Endothelial cell of umbilical vein (primary cell): ENCODE results near the gene SHISA9. TPM values are rescaled to one million over a fixed set of nuclear protein-coding genes. Genes with fewer than 3 reads are reported as not detected.

Experiments
- BruUV-seq: library from RNA; stranded (reverse); fragments of 400-500 nt; replicated peaks from 2 replicates; lab custom pipeline; 2021; lab: Mats Ljungman, UMichigan
- CTCF ChIA-PET: fragments of 300-600, 350-600 bp; sonication (Branson Sonifier 250); formaldehyde crosslinking; loops from one replicate; lab custom pipeline; 2021; ENCODE audit warnings: antibody characterized with exemption, inconsistent platforms; lab: Charles Lee
- POLR2A ChIA-PET: fragments of 300-600, 350-600 bp; sonication (Branson Sonifier 250); formaldehyde crosslinking; loops from one replicate; lab custom pipeline; 2021; ENCODE audit warnings: antibody characterized with exemption, inconsistent platforms; lab: Charles Lee
- DNase-seq: peaks from one replicate; pipeline ENCODE4 v3.0.0-alpha.2; 2011; ENCODE audit warnings: low read depth, low spot score
- FAIRE-seq: peaks from 2 replicates; lab custom pipeline; 2011; peaks lifted over from hg19 to GRCh38; lab: Jason Lieb, UNC
- H2AFZ ChIP-seq: 2 replicates; pipeline ENCODE4 v1.6.0; 2012; ENCODE audit warnings: low read depth, low read length, control low read depth, inconsistent platforms
- H3K27ac ChIP-seq: 2 replicates; pipeline ENCODE4 v1.5.1; 2011; ENCODE audit warnings: low read depth, mild to moderate bottlenecking, control low read depth, low read length, moderate library complexity; ENCODE audit not compliant: insufficient read depth
- H3K27me3 ChIP-seq, 2 experiments: 2 replicates each; pipeline versions ENCODE4 v1.6.0 to v1.6.1; 2011; ENCODE audit warnings: low read length in 2 of 2, mixed read lengths in 1 of 2; ENCODE audit not compliant: control insufficient read depth in 2 of 2, insufficient read depth in 2 of 2
- H3K36me3 ChIP-seq, 2 experiments: 2 replicates in 1 of 2; 3 replicates in 1 of 2; pipeline ENCODE4 v1.5.1; 2011; ENCODE audit warnings: low read length in 2 of 2, mild to moderate bottlenecking in 1 of 2, moderate library complexity in 1 of 2; ENCODE audit not compliant: control insufficient read depth in 2 of 2, insufficient read depth in 2 of 2; ENCODE audit errors: extremely low read depth in 1 of 2
- H3K4me1 ChIP-seq: 3 replicates; pipeline ENCODE4 v1.5.1; 2011; ENCODE audit warnings: mild to moderate bottlenecking, low read length; ENCODE audit not compliant: control insufficient read depth, insufficient read depth; ENCODE audit errors: extremely low read depth
- H3K4me2 ChIP-seq: 2 replicates; pipeline ENCODE4 v1.6.1; 2011; ENCODE audit warnings: low read length, control low read depth, mixed read lengths; ENCODE audit not compliant: insufficient read depth
- H3K4me3 ChIP-seq, 3 experiments: fragments of 200-600 bp in 1 of 3; sonication (generic), shearing (Covaris generic) in 1 of 3; replicated peaks in 1 of 3; 2 replicates each; pipeline ENCODE4 v1.5.1; 2011 to 2016; ENCODE audit warnings: control low read depth in 3 of 3, low read length in 3 of 3, mild to moderate bottlenecking in 2 of 3, inconsistent platforms in 1 of 3, low read depth in 1 of 3, moderate library complexity in 1 of 3; ENCODE audit not compliant: insufficient read depth in 1 of 3
- H3K79me2 ChIP-seq: 2 replicates; pipeline ENCODE4 v1.6.0; 2012; ENCODE audit warnings: low read length, inconsistent platforms; ENCODE audit not compliant: control insufficient read depth, insufficient read depth
- H3K9ac ChIP-seq: replicated peaks from 2 replicates; pipeline ENCODE3; 2011; ENCODE audit warnings: low read length, control low read depth; ENCODE audit not compliant: insufficient read depth; ENCODE audit errors: extremely low read depth
- H3K9me1 ChIP-seq: replicated peaks from 3 replicates; pipeline ENCODE4 v1.6.0; 2011; ENCODE audit warnings: mild to moderate bottlenecking, low read length; ENCODE audit not compliant: control insufficient read depth, insufficient read depth; ENCODE audit errors: extremely low read depth
- H3K9me3 ChIP-seq: replicated peaks from 2 replicates; pipeline ENCODE4 v1.5.1; 2012; ENCODE audit warnings: low read length, inconsistent platforms; ENCODE audit not compliant: control insufficient read depth, insufficient read depth
- H4K20me1 ChIP-seq: replicated peaks from 2 replicates; pipeline ENCODE3; 2011; ENCODE audit warnings: mild to moderate bottlenecking, low read length; ENCODE audit not compliant: control insufficient read depth, insufficient read depth; ENCODE audit errors: extremely low read depth
- EZH2 ChIP-seq: IDR thresholded peaks from 2 replicates; pipeline ENCODE4 v1.6.1; 2012; ENCODE audit warnings: borderline replicate concordance, low read depth, mild to moderate bottlenecking, moderate library complexity, low read length, inconsistent platforms; ENCODE audit not compliant: severe bottlenecking
- FOS ChIP-seq: IDR thresholded peaks from 2 replicates; pipeline ENCODE4 v1.6.1; 2011; ENCODE audit warnings: mild to moderate bottlenecking, low read length, moderate library complexity, borderline replicate concordance; ENCODE audit not compliant: insufficient read depth
- GATA2 ChIP-seq: IDR thresholded peaks from 2 replicates; pipeline ENCODE4 v1.7.0; 2011; ENCODE audit warnings: low read depth, mild to moderate bottlenecking, moderate library complexity, mixed read lengths, low read length; ENCODE audit not compliant: insufficient read length, insufficient read depth
- JUN ChIP-seq: IDR thresholded peaks from 2 replicates; pipeline ENCODE4 v1.6.1; 2011; ENCODE audit warnings: borderline replicate concordance, low read depth; ENCODE audit not compliant: insufficient read length, insufficient read depth
- MYC ChIP-seq: IDR thresholded peaks from one replicate; pipeline ENCODE4 v1.6.1; 2011; ENCODE audit warnings: mild to moderate bottlenecking, low read depth, low read length
- POLR2A ChIP-seq: IDR thresholded peaks from 2 replicates; pipeline ENCODE4 v1.6.1; 2012; ENCODE audit warnings: low read depth, mild to moderate bottlenecking, control low read depth, low read length
- POLR2AphosphoS5 ChIP-seq: IDR thresholded peaks from 2 replicates; pipeline ENCODE4 v1.6.1; 2012; ENCODE audit warnings: low read depth, mild to moderate bottlenecking, control low read depth, low read length, moderate library complexity; ENCODE audit not compliant: insufficient read depth
- dilution Hi-C: fragments of 300-500 bp; cut with MboI; formaldehyde crosslinking; loops from one replicate; pipeline ENCODE4 v1.15.0; 2019; ENCODE audit warnings: low sequenced_read_pairs; ENCODE audit not compliant: extremely low pct_ligation_motif_present
- intact Hi-C: fragments of 100-400 bp; cut with micrococcal nuclease; formaldehyde crosslinking; loops from one replicate; pipeline ENCODE4 v1.10.0; 2022
- polyA plus RNA-seq, 4 experiments: library from polyadenylated mRNA; depleted of rRNA in 3 of 4; stranded (reverse) in 3 of 4; unstranded in 1 of 4; fragments of >200 nt; gene quantifications; 2 replicates each; pipeline versions ENCODE4 v1.2.1 to v1.2.3, GENCODE V29; 2011 to 2012; ENCODE audit warnings: missing spikeins in 1 of 4
- total RNA-seq: library from RNA; stranded (reverse); gene quantifications from 2 replicates; pipeline ENCODE4 v1.2.3, GENCODE V29; 2021
- TF ChIP-seq, protein P1 (sequence below), 2 donors: IDR thresholded peaks; 1 replicate in 1 of 2; 2 replicates in 1 of 2; pipeline ENCODE4 v1.5.1; 2011; ENCODE audit warnings: low read length in 2 of 2, mild to moderate bottlenecking in 2 of 2, moderate library complexity in 2 of 2, control low read depth in 1 of 2, inconsistent platforms in 1 of 2, low read depth in 1 of 2; ENCODE audit not compliant: insufficient read depth in 1 of 2; ENCODE audit errors: extremely low read depth in 1 of 2
- TF ChIP-seq, protein P2 (sequence below): IDR thresholded peaks from 2 replicates; pipeline ENCODE4 v1.6.1; 2011; ENCODE audit not compliant: insufficient read depth, insufficient read length

The SHISA9 gene
- total and polyA plus RNA-seq, 2 donors (not counting 3 experiments of a cell fraction or from before 2014, with no cell fraction given): not detected

- Histone ChIP-seq H3K79me2 (no peaks in the 10 kb centered on the region), H3K9me3 (peaks cover 4% of the 10 kb centered on the region), H3K27me3 (no peaks in the 10 kb centered on the region), H4K20me1 (no peaks in the 10 kb centered on the region), H3K4me2 (no peak overlapping the region), H3K9ac (no peak overlapping the region), H3K36me3 (no peaks in the 10 kb centered on the region), H3K27ac (no peak overlapping the region), H3K9me1 (no peaks in the 10 kb centered on the region), H3K4me1 (no peaks in the 10 kb centered on the region), H2AFZ (no peak overlapping the region), H3K4me3 (no peak overlapping the region)
- intact Hi-C loops (no loop called here), dilution Hi-C loops (no loop called here)
- ChIA-PET POLR2A (no interaction called here), CTCF (no interaction called here)
- no peak for TF ChIP-seq POLR2A
- no peak for TF ChIP-seq GATA2
- TF ChIP-seq MYC: no peak
- no peak for TF ChIP-seq JUN
- TF ChIP-seq, protein P1, sequence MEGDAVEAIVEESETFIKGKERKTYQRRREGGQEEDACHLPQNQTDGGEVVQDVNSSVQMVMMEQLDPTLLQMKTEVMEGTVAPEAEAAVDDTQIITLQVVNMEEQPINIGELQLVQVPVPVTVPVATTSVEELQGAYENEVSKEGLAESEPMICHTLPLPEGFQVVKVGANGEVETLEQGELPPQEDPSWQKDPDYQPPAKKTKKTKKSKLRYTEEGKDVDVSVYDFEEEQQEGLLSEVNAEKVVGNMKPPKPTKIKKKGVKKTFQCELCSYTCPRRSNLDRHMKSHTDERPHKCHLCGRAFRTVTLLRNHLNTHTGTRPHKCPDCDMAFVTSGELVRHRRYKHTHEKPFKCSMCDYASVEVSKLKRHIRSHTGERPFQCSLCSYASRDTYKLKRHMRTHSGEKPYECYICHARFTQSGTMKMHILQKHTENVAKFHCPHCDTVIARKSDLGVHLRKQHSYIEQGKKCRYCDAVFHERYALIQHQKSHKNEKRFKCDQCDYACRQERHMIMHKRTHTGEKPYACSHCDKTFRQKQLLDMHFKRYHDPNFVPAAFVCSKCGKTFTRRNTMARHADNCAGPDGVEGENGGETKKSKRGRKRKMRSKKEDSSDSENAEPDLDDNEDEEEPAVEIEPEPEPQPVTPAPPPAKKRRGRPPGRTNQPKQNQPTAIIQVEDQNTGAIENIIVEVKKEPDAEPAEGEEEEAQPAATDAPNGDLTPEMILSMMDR (IDR thresholded peaks at IDR 0.05; ENCODE audit: extremely low read depth in 1 of 2, insufficient read depth in 1 of 2, low read depth in 1 of 2, low read length in 2 of 2): no peak
- TF ChIP-seq, protein P2, sequence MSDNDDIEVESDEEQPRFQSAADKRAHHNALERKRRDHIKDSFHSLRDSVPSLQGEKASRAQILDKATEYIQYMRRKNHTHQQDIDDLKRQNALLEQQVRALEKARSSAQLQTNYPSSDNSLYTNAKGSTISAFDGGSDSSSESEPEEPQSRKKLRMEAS: no peak
- TF ChIP-seq POLR2AphosphoS5: no peak
- TF ChIP-seq FOS: no peak
- no peak for TF ChIP-seq EZH2
- no peak for FAIRE-seq
- no peak for DNase-seq
- BruUV-seq: no TSS peak
These were observed 368.6 kb downstream of the SHISA9 start for GRCh38 chr16:13269905-13270528.
